ENCODE measurements around the gene EPHA1. TPM values are rescaled to one million over a fixed set of nuclear protein-coding genes. Genes with fewer than 3 reads are reported as not detected.
"Not testable (repeated sequence)": the region's sequence is repeated elsewhere in the genome, so short reads cannot be mapped to it uniquely, and the experiment has no call there.

EPHA1 gene
- total RNA-seq, 1 donor from 2014 or later: 7.9 TPM

GRCh38 chr7:143418681-143419458 is 10.2 kb upstream of the EPHA1 start:
- no peak for TF ChIP-seq CTCF (IDR thresholded peaks at IDR 0.05; ENCODE audit: insufficient read depth, low read length, poor library complexity, severe bottlenecking)
- Histone ChIP-seq H3K36me3 (ENCODE audit: control insufficient read depth, insufficient read depth, low read length) (no peaks in the 10 kb centered on the region), H3K4me3 (ENCODE audit: low read depth, low read length) (no peak overlapping the region), H3K27me3 (ENCODE audit: control insufficient read depth, insufficient read depth, low read length) (no peaks in the 10 kb centered on the region)
- no peak for DNase-seq (ENCODE audit: low read depth)

GRCh38 chr7:143417734-143418383 is 9.2 kb upstream of the EPHA1 start:
- no peak for DNase-seq (ENCODE audit: low read depth)
- no peak for TF ChIP-seq CTCF (IDR thresholded peaks at IDR 0.05; ENCODE audit: insufficient read depth, low read length, poor library complexity, severe bottlenecking)
- Histone ChIP-seq H3K36me3 (ENCODE audit: control insufficient read depth, insufficient read depth, low read length) (no peaks in the 10 kb centered on the region), H3K27me3 (ENCODE audit: control insufficient read depth, insufficient read depth, low read length) (no peaks in the 10 kb centered on the region), H3K4me3 (ENCODE audit: low read depth, low read length) (no peak overlapping the region)

DNA sequence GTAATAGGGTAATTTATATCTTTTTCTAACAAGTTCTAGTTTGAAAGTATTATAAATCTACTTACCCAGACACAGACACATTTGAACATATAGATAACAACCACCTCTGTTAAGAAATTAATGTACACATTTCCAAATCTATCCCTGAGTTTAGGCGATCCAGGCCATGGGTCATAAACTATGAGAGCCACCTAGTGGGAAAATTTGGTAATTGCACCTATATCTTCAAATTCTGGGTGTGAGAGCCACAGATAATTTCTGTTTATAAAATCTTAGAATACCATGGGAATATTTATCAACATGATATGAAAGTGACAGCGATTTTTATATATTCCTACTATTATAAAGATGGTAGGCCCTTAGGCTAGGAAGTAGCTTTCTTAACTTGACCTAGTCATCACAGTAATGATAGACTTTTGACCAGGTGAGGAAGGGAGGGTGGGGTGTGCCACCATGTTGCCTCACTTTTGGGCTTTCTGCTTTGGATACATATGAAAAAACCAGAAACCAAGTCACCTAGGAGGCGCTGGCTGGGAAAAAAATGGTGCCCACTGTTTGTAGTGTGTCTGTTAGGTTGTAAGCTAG is 8.0 kb upstream of the EPHA1 start:
- H3K36me3 ChIP-seq (ENCODE audit: control insufficient read depth, insufficient read depth, low read length): no peaks in the 10 kb centered on the region
- no peak overlapping the region for H3K4me3 ChIP-seq (ENCODE audit: low read depth, low read length)
- H3K27me3 ChIP-seq (ENCODE audit: control insufficient read depth, insufficient read depth, low read length): no peaks in the 10 kb centered on the region
- TF ChIP-seq CTCF (IDR thresholded peaks at IDR 0.05; ENCODE audit: insufficient read depth, low read length, poor library complexity, severe bottlenecking): peak; percentile 69
- no peak for DNase-seq (ENCODE audit: low read depth)

DNA sequence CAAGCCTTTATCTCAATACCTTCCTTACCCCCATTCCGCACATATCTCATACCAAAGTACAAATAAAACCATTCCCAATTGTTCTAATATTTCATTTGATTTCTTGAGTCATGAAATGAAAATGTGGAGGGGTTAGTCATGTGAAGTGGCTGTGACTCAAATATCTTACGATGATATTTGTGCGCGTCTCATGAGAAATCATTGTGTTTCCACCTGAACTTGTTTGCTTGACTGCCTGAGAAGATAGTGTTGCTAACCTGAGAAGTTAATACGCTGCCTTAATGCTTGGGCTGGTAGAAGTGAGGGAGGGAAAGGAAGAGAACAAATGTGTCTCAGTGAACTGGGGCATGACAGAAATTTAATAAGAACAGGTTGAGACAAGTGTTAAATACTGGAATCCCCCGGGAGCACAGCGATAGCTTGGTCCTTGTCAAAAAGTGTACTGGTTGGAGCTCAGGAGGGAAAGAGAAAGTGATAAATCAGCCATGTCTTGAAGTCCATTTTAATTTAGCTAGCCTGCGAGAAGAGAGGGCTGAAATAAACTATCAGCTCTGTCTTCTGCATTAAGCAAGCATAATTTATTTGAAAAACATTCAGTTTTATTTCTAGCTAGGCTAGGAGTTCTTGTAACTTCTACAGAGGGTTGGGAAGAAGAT is 7.2 kb upstream of the EPHA1 start:
- H3K27me3 ChIP-seq (ENCODE audit: control insufficient read depth, insufficient read depth, low read length): no peaks in the 10 kb centered on the region
- no peak for DNase-seq (ENCODE audit: low read depth)
- H3K36me3 ChIP-seq (ENCODE audit: control insufficient read depth, insufficient read depth, low read length): no peaks in the 10 kb centered on the region
- no peak overlapping the region for H3K4me3 ChIP-seq (ENCODE audit: low read depth, low read length)
- TF ChIP-seq CTCF (IDR thresholded peaks at IDR 0.05; ENCODE audit: insufficient read depth, low read length, poor library complexity, severe bottlenecking): no peak

DNA sequence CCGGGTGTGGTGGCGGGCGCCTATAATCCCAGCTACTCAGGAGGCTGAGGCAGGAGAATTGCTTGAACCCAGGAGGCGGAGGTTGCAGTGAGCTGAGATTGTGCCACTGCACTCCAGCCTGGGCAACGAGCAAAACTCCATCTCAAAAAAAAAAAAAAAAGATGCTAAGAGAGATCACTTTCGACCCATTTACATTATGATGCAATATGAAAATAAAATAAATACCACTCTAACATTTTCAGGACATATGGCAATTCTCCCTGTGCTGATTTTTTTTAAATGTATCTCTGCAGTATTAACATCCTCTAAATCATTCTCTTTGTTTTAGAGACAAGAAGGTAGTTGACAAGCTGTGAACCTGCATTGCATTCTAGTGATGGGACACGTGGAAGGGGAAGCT is 6.6 kb upstream of the EPHA1 start:
- not testable (repeated sequence) for H3K27me3 ChIP-seq (ENCODE audit: control insufficient read depth, insufficient read depth, low read length); H3K4me3 ChIP-seq (ENCODE audit: low read depth, low read length); H3K36me3 ChIP-seq (ENCODE audit: control insufficient read depth, insufficient read depth, low read length); DNase-seq (ENCODE audit: low read depth)

- DNase-seq (ENCODE audit: low read depth): no peak
- Histone ChIP-seq H3K4me3 (ENCODE audit: low read depth, low read length) (no peak overlapping the region), H3K36me3 (ENCODE audit: control insufficient read depth, insufficient read depth, low read length) (no peaks in the 10 kb centered on the region), H3K27me3 (ENCODE audit: control insufficient read depth, insufficient read depth, low read length) (peaks cover 2% of the 10 kb centered on the region)
- TF ChIP-seq CTCF (IDR thresholded peaks at IDR 0.05; ENCODE audit: insufficient read depth, low read length, poor library complexity, severe bottlenecking): no peak
Measured at GRCh38 chr7:143413123-143413522, 4.5 kb upstream of the EPHA1 start.
